HG02623 (cell line): Measurements from ENCODE around the gene FADS6.

ENCODE experiments used
- ATAC-seq: cut with Tn5 transposase; IDR thresholded peaks from one replicate; pipeline ENCODE4 v1.9.1; 2021; ENCODE audit warnings: moderate library complexity; ENCODE audit not compliant: unreplicated experiment

The FADS6 gene

DNA sequence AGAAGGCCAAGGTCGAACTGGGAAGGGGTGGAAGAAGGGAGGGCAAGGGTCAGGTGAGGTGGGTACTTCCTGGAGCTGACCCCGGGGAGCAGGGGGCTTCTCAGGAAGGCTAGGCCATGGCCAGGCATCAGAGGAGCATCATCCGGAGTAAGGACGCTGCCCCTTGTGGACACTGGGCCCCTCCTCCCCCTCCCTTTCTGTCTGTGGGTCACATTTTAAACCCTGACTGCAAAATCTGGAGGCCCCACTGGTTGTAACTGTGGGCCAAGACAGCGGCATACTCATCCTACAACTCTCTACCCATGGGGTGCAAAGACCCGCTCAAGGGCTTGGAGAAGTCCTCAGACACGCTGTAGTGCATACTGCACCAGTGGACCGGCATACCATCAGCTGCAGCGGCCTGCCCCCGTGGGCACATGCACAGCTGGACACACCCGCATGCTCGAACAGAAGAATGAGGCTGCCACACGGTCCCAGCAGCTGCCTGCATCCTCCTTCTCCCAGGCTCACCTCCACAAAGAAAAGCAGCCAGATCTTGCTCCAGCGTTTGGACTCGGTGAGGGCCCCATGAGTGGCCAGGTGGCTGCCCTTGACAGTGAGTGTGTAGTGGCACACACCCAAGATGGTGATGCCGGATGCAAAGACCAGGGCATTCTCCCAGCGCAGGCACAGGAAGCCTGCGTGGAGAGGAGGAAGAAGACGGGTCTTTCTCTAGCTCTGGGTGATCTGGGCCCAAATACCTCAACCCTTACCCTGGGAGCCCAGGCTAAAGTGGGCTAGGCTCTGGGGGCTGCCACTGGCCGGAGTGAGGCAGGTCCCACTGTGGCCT is 1.2 kb downstream of the FADS6 start:
- no peak for ATAC-seq

DNA sequence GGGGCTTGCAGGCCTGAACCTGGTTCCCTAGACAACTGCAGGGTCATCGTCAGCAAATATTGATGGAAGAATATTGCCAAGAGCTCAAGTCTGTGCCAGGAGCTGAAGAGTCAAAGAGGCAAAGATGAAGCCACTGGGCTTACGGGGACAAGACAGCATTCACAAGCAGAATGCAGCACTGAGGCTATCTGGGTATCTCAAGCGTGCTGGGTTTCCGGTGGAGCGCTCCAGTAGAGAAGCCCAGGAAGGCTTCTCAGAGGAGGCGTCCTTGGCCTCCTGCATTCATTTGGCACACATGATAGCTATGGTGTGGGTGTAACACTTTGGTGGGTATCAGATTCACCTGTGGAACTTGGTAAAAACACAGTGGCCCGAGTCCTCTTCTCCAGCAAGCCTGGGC is 2.9 kb downstream of the FADS6 start:
- no peak for ATAC-seq

DNA sequence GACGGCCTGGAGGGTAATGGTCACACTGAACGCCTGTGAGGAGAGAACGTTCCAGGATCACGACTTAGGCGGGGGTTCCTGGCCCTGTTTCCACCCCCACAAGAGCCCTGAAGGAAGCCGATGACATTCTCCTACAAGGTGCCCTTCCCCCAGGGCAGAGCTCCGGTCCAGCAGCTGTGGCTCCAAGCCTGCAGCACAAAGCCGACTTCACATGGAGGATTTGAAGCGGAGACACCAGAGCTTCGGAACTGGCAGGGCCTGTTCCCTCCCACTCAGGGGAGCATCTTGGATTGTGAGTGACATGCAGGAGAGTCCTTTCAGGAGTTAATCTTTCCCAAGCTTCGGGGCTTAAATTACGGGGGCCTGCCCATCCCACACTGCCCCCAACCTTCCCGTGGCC is 5.0 kb downstream of the FADS6 start:
- no peak for ATAC-seq

DNA sequence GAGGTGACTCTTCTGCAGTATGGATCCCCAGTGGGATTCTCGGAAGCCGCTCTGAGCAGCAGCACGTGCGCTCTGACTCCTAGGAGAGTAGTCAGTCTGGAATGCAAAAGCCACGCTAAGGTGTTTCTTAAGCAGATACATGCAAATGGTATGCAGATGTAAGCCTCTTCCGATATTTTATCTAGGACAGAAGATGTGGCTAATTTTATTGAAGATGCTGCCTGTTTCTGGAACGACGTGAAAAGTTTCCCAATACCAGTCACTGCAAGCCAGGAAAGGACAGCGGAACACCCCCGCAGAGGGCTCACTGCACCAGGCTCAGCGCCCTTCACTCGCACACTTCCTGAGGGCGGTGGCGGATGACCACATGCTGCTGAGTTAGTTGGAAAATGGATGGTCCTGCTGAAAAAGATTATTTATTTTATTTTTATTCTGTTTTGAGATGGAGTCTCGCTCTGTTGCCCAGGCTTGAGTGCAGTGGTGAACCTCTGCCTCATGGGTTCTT is 10.1 kb downstream of the FADS6 start:
- ATAC-seq = no peak

DNA sequence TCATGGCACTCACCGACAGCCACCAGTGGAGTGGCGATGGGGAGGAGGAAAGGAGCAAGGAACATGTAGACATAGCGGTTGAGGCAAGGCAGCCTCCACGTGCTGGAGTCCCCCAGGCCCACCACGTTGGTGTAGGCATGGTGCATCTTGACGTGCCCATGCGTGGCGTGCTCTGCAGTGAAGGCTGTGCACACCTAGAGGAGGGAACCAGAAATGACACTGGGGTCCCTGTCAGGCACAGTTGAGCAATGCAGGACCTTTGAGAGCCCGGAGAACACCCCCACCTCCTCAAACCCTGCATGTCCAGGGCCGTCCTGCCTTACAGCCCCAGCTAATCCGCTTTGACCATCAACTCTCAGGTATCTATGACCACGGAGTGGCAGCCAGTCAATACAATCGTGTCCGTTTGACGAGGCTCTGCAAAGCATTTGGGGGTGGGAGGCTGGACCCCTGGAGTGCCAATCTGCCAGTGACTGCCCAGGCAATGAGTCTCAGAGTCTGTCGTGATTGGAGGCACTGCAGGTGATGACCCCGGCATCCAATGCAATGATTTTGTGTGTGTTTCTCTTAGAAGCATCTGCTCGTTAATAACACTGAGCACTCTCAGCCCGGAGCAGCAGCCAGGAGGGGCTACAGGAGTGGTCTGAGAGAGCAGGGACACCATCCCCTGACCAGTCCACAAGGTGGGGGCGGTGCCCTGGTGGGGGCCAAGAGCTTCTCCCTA is 10.8 kb downstream of the FADS6 start:
- no peak for ATAC-seq

DNA sequence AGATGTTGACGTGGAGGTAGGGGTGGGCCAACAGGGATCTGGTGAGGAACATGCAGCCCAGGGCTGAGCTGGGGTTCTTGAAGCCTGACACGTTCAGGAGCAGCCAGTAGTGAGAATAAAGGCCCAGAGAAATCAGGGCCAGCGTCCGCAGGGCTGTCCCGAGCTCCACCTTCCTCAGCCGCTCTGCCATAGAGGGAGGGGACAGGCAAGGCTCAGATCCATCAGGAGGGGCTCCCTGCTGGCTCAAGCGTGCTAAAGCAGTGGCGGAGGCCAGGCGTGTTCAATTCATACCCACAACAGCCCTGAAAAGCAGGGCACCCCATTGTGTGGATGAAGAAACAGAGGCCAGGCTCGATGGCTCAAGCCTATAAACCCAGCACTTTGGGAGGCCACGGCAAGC is 12.4 kb downstream of the FADS6 start:
- ATAC-seq = no peak

DNA sequence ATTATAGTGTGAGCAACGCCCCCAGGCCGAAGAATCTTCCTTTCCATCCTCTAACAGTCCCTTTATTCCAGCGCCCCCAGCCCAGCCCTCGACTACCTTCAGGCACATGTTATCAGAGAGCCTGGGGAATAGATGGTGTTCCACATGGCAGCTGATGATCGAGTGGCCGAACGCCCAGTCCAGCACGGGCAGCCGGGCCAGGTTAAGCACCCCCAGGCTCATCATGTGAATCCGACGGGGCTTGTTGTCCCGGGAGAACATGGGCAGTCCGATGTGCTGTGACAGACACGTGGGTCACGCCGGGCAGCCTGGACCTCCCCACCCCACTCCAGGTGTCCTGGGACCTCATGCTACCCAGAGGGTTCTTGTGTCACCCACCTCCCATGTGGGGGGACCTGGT is 14.1 kb downstream of the FADS6 start:
- no peak for ATAC-seq

DNA sequence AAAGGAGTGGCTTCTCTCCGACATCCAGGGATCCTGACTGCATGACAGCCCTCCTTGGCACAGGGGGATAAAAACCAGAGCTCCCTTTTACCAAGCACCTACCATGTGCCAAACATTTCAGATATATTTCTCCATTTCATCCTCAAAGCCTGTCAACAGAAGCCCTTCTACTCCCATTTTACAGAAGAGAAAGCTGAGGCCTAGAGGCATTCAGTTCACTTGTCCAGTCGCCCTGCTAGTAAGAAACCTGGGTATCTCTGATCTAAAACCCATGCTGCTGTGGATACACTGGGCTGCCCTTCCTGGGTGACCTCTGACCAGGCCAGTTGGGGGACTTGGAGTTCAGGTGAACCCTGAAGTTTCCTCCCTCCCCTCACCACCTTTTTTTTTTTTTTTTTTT is 14.8 kb downstream of the FADS6 start:
- no peak for ATAC-seq

DNA sequence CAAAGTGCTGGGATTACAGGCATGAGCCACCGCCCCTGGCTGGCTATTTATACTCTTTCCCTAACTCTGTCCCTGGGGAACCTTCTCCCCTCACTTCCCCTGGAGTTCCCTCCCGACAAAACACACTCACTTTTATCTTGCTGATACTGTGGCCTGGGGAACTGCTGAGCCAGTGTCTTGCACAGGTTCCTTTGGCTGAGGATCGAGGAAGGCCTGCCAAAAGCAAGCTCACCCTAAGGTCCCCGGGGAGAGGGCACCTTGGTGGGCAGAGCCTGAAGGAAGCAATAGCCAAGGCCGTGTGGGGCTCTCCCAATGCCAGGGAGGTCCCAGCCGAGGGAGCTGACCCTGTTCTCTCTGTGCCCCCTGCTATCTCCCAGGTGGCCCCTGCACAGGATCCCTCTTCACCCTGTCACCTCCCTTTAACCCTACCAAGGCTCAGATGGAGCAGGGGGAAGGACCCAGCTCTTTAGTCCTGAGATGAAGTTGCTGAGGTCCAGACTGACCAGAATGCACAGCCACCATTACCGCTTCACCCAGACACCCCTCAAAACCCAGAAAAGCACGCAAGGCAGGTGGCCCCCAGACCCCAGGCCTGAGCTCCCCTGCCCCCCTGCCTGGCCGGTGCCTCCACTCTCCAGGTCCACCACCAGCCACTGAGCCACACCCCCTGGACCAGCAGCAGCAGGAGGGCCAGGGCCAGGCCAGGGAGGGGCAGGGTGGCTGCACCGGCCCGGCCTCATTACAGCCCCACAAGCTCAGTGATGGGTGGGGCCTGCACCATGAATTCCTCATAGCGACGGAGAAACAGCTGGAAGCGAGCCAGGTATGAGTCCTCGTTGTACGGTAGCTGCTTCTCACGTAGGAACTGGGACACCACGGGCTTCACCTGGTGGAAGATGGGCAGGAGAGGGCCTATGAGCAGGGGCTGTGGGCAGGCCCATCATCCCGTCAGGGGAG is 15.6 kb downstream of the FADS6 start:
- no peak for ATAC-seq

DNA sequence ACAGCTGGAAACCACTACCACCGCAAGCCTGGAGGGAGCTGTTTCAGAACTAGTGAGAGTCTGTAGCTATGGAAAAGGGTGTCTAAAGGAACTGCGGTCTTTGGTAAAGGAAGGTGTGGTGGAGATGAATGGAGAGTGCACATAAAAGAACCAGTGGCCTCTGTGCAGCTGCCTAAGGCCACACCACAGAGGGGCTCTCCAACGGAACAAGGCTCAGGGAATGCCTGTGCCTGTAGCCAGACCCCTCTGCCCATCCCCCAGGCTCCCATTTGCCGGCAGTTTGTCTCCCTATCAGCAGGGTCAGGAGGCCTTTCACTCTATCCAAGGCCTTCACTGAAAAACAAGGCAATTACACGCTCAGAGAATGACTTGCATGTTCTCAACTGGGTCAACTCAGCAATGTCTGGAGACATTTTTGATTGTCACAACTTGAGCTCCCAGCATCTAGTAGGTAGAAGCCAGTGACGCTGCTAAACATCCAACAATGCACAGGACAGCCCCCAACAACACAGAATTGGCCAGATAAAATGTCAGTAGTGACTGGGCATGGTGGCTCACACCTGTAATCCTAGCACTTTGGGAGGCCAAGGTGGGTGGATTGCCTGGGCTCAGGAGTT is 17.3 kb downstream of the FADS6 start:
- ATAC-seq = no peak

DNA sequence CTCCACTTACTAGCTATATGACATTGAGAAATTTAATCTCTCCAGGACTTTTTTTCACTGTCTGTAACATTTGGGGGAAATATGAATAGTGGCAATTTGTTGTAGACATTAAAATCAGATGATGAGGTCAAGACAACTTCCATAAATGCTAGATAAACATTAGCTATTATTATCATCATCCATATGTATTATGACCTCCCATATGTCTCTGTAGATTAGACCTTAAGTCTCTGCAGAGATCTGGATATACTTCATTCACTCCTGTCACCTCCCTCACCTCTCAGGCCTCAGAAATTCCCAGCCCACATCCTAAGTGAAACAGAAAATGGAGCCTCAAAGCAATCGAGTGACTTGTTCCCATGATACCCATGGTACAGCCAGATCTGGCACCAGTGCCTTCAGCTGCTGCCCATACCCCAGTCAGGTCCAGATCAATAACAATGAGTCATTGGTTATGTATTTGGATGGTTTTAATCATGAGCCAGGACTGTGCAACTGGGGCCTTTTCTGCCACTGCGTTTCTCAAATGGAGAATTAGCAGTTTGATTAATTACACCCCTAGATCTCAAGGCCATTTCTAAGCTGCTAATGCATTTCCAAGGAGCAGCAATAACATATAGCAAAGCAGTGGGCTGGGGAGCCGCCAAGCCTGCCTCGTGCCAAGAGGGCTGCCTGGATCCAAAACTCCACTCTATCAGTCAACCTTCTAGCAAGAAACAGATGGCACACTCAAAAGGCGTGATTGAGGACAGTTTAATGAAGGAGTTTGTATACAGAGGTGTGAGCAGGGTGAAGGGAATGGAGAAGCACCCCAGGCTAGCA is 18.1 kb downstream of the FADS6 start:
- no peak for ATAC-seq

DNA sequence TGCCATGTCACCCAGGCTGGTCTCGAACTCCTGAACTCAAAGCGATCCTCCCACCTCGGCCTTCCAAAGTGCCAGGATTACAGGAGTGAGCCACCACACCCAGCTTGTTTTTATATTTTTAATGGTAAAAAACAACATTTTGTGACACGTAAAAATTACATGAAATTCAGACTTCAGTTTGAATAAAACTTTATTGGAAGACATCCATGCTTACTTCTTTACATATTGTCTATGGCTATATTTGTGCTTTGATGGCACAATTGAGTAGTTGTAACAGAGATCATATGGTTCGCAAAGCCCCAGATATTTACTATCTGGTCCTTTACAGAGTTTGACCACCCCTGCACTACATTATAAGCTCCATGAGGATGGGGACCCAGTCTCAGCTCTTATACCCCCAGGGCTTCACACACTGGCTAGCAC is 18.8 kb downstream of the FADS6 start:
- no peak for ATAC-seq

DNA sequence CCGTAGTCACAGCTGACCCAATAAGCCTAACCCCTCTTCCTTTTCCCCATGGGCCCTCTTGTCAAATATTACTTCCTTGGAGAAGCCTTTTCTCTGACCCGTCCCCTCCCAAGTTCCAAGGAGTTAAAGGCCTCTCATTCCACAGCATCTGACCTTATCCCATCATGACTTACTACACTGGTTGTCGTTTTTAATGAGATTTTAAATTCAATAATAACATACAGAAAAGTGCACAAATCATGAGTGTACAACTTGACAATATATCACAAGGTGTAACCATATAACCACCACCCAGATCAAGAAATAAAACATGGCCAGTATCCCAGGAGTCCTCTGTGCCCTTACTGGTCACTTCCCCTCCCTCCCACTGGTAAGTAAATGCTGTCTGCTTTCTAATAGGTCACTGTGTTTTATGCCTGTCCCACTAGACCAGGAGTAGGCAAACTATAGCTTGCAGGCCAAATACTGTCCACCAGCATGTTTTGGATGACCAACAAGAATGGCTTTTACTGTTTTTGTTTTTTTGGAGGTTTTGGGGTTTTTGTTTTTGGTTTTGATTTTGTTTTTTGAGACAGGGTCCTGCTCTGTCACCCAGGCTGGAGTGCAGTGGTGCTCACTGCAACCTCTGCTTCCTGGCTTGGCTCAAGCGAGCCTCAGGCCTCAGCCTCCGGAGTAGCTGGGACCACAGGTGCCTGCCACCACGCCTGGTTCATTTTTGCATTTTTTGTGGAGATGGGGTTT is 19.4 kb downstream of the FADS6 start:
- ATAC-seq = no peak

DNA sequence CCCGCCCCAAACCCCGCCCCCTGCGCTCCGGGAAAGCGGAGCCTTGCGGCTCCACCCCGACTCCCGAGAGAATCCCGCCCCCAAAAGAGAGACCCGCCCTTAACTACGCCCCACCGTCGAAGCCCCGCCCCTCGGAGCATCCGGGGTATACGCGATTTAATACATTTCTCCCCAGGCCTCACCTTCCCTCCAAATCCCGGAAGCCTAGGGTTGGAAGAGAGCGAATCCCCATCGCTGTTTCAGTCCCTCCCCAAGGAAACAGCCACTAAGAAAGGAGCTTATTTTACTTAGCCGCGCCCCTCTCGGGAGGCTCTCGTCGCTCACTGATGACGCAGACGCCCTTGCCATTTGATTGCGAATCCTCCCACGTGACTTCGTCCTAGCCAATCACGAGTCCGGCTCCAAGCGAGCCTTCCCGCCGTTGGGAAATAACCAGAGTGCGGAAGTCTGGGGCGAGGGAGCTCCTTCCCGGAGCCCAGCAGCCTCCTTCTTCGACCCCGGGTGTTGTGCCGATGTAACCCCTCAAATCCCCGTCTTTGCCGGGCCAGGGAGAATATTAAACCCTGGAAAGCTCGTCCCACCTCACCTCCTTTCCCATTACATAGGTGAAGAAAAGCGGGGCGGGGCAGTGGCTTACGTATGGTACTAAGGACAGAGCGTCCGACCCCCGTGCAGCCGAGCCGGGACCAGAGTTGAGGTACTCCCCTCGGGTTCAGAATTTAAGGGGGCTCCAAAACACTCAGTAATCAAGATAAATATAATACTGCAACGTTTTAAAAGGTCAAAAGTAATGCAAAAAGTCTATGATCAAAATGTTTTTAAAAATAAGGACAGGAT is 20.2 kb downstream of the FADS6 start:
- peak; percentile 93 for ATAC-seq

DNA sequence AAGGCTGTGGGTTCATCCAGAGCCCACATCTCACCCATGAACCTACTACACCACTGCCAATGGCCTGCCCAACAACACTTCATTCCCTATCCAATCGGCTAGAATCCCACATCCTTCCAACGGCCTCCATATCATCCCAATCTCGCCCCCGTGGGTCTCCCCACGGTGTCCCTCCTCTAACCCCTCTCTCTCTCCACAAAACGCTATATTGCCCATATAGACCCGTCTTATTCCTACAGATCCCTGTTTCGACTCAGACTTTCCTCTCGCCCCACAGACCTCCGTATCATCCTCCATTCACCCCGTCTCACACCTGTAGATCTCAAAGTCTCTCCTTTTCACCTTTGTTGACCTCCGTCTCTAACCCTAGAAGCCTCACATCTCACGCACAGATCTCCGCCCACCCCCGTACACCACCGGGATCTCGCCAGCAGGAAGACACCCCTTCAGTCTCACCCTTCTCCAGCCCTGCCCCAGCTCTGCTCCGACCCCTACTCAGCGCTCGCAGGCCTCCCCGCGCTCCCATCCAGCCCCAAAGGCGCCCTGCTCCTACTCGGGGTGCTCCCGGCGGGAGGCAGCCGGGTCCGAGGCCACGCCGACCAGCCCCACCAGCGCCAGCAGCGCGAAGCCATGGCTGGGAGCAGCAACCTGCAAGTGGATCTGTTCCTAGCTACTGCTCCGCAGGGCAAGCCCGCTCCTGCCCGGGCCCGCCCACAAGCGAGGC is 21.0 kb downstream of the FADS6 start, which contains the start of gene FDXR:
TSS of gene FDXR (minus strand) at position 682 of the 724 bp plus-strand sequence. CDS start at position 632, 50 bp downstream.
- ATAC-seq = peak; percentile 11

DNA sequence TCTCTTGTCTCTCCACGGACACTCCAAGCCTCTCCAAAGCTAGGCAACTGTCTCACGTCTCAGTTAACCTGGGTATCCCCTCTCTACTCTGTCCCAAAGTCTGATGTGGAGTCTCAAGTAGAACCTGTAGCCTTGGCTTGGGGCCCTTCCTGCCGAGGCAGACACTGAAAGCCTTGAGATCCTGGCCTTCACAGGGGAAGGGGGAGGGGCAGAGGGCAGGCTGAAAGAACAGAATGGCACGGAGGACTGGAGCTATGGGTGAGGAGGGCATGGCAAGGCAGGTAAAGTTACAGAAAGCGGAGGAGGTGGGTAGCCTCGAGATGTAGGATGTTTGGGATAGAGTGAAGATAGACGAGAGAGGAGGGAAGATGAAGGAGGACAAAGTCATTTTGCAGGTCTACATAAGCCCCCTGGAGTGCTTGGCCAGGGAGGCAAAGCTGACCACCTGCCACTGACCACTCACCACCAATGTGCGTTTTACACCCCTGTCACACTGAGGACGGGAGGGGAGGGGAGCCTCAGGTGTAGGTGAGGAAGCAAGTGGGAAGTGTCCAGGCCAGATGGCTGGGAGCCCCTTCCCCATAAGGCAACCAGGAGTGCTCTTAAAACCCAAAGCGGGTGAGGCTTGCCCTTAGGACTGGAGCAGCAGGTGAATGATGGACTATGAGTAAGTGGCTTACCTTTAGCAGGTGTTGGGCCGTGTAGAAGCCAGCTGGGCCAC is 21.9 kb downstream of the FADS6 start:
- ATAC-seq = no peak

DNA sequence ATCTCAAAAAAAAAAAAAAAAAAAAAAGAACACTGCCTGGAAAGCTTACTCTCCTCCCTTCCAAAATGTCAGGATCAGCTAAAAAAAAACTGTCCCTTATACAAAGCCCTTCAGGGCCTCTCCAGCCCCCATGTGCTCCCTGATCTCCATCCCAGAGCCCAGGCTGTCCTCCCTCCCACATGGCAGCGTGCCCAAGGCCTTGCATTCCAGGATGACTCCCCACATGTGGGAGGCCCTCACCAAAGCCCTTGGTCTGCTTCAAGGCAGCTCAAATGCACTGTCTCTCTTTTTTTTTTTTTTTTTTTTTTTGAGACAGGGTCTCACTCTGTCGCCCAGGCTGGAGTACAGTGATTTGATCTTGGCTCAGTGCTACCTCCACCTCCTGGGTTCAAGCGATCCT is 22.9 kb downstream of the FADS6 start:
- ATAC-seq = no peak
